ENCODE data around the gene C14orf132.

- TF ChIP-seq POLR2A (IDR thresholded peaks at IDR 0.05; ENCODE audit: low read depth, low read length) (no peak), TAF1 (IDR thresholded peaks at IDR 0.05; ENCODE audit: low read depth, low read length) (no peak)
Observed at GRCh38 chr14:96084796-96085195, 45.6 kb downstream of the C14orf132 start.
